Peyer's patch (tissue), 4 donors: ENCODE data around the gene OPTN. TPM values are rescaled to one million over a fixed set of nuclear protein-coding genes. Genes with fewer than 3 reads are reported as not detected.
"Not testable (repeated sequence)": the region's sequence is repeated elsewhere in the genome, so short reads cannot be mapped to it uniquely, and the experiment has no call there.

ENCODE experiments used
- DNase-seq, 3 donors: peaks; one replicate each; pipeline ENCODE4 v3.0.0-alpha.2; 2017 to 2019
- H3K27ac ChIP-seq, 4 donors: fragments of 200-600 bp; sonication (generic); one replicate each; pipeline ENCODE4 v1.5.1; 2016 to 2019
- H3K27me3 ChIP-seq, 2 donors: fragments of 200-600 bp; sonication (generic); one replicate each; pipeline ENCODE4 v1.5.1; 2019
- H3K36me3 ChIP-seq, 3 donors: fragments of 200-600 bp; sonication (generic); one replicate each; pipeline ENCODE4 v1.5.1; 2016 to 2019
- H3K4me1 ChIP-seq, 4 donors: fragments of 200-600 bp; sonication (generic); one replicate each; pipeline ENCODE4 v1.5.1; 2016 to 2019
- H3K4me3 ChIP-seq, 4 donors: fragments of 200-600 bp; sonication (generic); 1 replicate in 3 of 4; 2 replicates in 1 of 4; pipeline ENCODE4 v1.5.1; 2016 to 2019; ENCODE audit warnings: mild to moderate bottlenecking in 1 of 4
- H3K9me3 ChIP-seq, 4 donors: fragments of 200-600 bp; sonication (generic); one replicate each; pipeline ENCODE4 v1.5.1; 2016 to 2019; ENCODE audit warnings: mild to moderate bottlenecking in 1 of 4
- CTCF ChIP-seq, 6 experiments: fragments of 450-650 bp in 4 of 6; fragments of 200-600 bp in 2 of 6; sonication (generic) in 1 of 6; IDR thresholded peaks; one replicate each; pipeline ENCODE4 v1.5.1; 2017 to 2019; ENCODE audit warnings: antibody characterized with exemption in 6 of 6, mild to moderate bottlenecking in 3 of 6, moderate library complexity in 1 of 6
- POLR2A ChIP-seq, 2 donors: fragments of 450-650 bp; IDR thresholded peaks; one replicate each; pipeline ENCODE4 v1.5.1; 2017; ENCODE audit warnings: antibody characterized with exemption in 2 of 2, mild to moderate bottlenecking in 2 of 2, moderate library complexity in 2 of 2
- total RNA-seq, 4 donors: library from RNA; depleted of rRNA; stranded (reverse); fragments of >200 nt; gene quantifications; one replicate each; pipeline ENCODE4 v1.1.0, GENCODE V29; 2016

OPTN gene
- total RNA-seq, 4 donors from 2014 or later: 68.0 to 111 (median 90.7) TPM

GRCh38 chr10:13152296-13152695 lies 52.3 kb downstream of the OPTN start:
- H3K27me3 ChIP-seq: no peaks in the 10 kb centered on the region
- H3K9me3 ChIP-seq: no peaks in the 10 kb centered on the region
- no peak for DNase-seq
- no peaks in the 10 kb centered on the region for H3K4me1 ChIP-seq
- H3K27ac ChIP-seq: no peak overlapping the region
- no peak overlapping the region for H3K4me3 ChIP-seq
- H3K36me3 ChIP-seq: no peaks in the 10 kb centered on the region
- no peak for TF ChIP-seq CTCF (IDR thresholded peaks at IDR 0.05)
- TF ChIP-seq POLR2A (IDR thresholded peaks at IDR 0.05): no peak

GRCh38 chr10:13155860-13156259 lies 55.9 kb downstream of the OPTN start:
- not testable (repeated sequence) for H3K36me3 ChIP-seq, DNase-seq, H3K4me1 ChIP-seq, H3K27ac ChIP-seq, H3K4me3 ChIP-seq, H3K27me3 ChIP-seq, H3K9me3 ChIP-seq

GRCh38 chr10:13158401-13158800 lies 58.4 kb downstream of the OPTN start:
- DNase-seq: peak in 1 of 3 donors; percentile 52
- H3K36me3 ChIP-seq: no peaks in the 10 kb centered on the region
- H3K4me3 ChIP-seq: peak overlapping the region in 3 of 4 donors; percentile 22 to 41 (median 39)
- H3K27me3 ChIP-seq: no peaks in the 10 kb centered on the region
- H3K9me3 ChIP-seq: no peaks in the 10 kb centered on the region
- peaks cover 0 to 14% (median 4%) of the 10 kb centered on the region in 4 donors for H3K4me1 ChIP-seq
- no peak for TF ChIP-seq POLR2A (IDR thresholded peaks at IDR 0.05)
- no peak for TF ChIP-seq CTCF (IDR thresholded peaks at IDR 0.05)
- peak overlapping the region in 2 of 4 donors; percentile 25 to 31 for H3K27ac ChIP-seq

GRCh38 chr10:13160934-13161856 lies 61.2 kb downstream of the OPTN start, which contains the start of gene MCM10:
TSS of gene MCM10 (plus strand) at chr10:13161558. CDS start at chr10:13164203, 2,645 bp downstream.
- Histone ChIP-seq H3K27me3 (no peaks in the 10 kb centered on the region), H3K36me3 (no peaks in the 10 kb centered on the region), H3K4me3 (peak within 1 kb of the TSS; percentile 49 to 72 (median 58)), H3K4me1 (peaks cover 0 to 14% (median 4%) of the 10 kb centered on the region in 4 donors), H3K27ac (peak within 1 kb of the TSS in 1 of 4 donors; percentile 25), H3K9me3 (no peaks in the 10 kb centered on the region)
- TF ChIP-seq POLR2A (IDR thresholded peaks at IDR 0.05) (no peak), CTCF (IDR thresholded peaks at IDR 0.05) (peak; percentile 77 to 94 (median 92))
- peak; percentile 96 to 99 (median 97) for DNase-seq

- TF ChIP-seq CTCF (IDR thresholded peaks at IDR 0.05): no peak
- no peaks in the 10 kb centered on the region for H3K9me3 ChIP-seq
- no peaks in the 10 kb centered on the region for H3K36me3 ChIP-seq
- H3K4me1 ChIP-seq: peaks cover 0 to 14% (median 4%) of the 10 kb centered on the region in 4 donors
- no peaks in the 10 kb centered on the region for H3K27me3 ChIP-seq
- H3K27ac ChIP-seq: no peak overlapping the region
- peak overlapping the region; percentile 46 to 72 (median 58) for H3K4me3 ChIP-seq
- DNase-seq: no peak
Measured at GRCh38 chr10:13161857-13162271, 61.9 kb downstream of the OPTN start.

GRCh38 chr10:13163859-13164258 lies 63.9 kb downstream of the OPTN start:
- H3K27me3 ChIP-seq: no peaks in the 10 kb centered on the region
- H3K27ac ChIP-seq: no peak overlapping the region
- no peaks in the 10 kb centered on the region for H3K9me3 ChIP-seq
- TF ChIP-seq CTCF (IDR thresholded peaks at IDR 0.05) (no peak), POLR2A (IDR thresholded peaks at IDR 0.05) (no peak)
- no peak overlapping the region for H3K4me3 ChIP-seq
- peaks cover 0 to 14% (median 4%) of the 10 kb centered on the region in 4 donors for H3K4me1 ChIP-seq
- DNase-seq: no peak
- no peaks in the 10 kb centered on the region for H3K36me3 ChIP-seq
